Muscle of leg (tissue), 16 donors: ENCODE results near the gene CD164L2. TPM values are rescaled to one million over a fixed set of nuclear protein-coding genes. Genes with fewer than 3 reads are reported as not detected.
"Not testable (repeated sequence)": the region's sequence is repeated elsewhere in the genome, so short reads cannot be mapped to it uniquely, and the experiment has no call there.

Experiments used
- DNase-seq: peaks from one replicate; pipeline ENCODE4 v3.0.0; 2013
- H3K27ac ChIP-seq: one replicate; pipeline ENCODE4 v1.5.1; 2013; ENCODE audit warnings: mild to moderate bottlenecking, low read length, control low read depth
- H3K27me3 ChIP-seq: one replicate; pipeline ENCODE4 v1.6.1; 2013; ENCODE audit warnings: low read length; ENCODE audit not compliant: control insufficient read depth, insufficient read depth
- H3K36me3 ChIP-seq: one replicate; pipeline ENCODE4 v1.6.1; 2013; ENCODE audit warnings: low read length; ENCODE audit not compliant: control insufficient read depth, insufficient read depth
- H3K4me1 ChIP-seq: one replicate; pipeline ENCODE4 v1.6.1; 2013; ENCODE audit warnings: low read length; ENCODE audit not compliant: control insufficient read depth, insufficient read depth
- H3K4me3 ChIP-seq: one replicate; pipeline ENCODE4 v1.5.1; 2013; ENCODE audit warnings: low read length, control low read depth
- H3K9me3 ChIP-seq: replicated peaks from 2 replicates; pipeline ENCODE4 v1.6.1; 2013; ENCODE audit warnings: low read depth, low read length; ENCODE audit not compliant: control insufficient read depth
- WGBS: methylation state at CpG from one replicate; pipeline ENCODE4 v1.1.5; 2013; ENCODE audit warnings: missing lambda C conversion rate; ENCODE audit not compliant: insufficient coverage; 5-methylcytosine and 5-hydroxymethylcytosine counted together
- long read RNA-seq, 11 donors: transcript quantifications; one replicate each; lab custom pipeline, GENCODE V29; 2026
- polyA plus RNA-seq, 8 donors: library from polyadenylated mRNA; unstranded; fragments of 120-200 nt; gene quantifications; one replicate each; pipeline versions ENCODE4 v1.2.1 to v1.2.3, GENCODE V29; 2013; ENCODE audit warnings: inconsistent platforms in 1 of 8, low replicate concordance in 1 of 8; ENCODE audit not compliant: insufficient read length in 8 of 8, insufficient read depth in 1 of 8
- total RNA-seq: library from RNA; stranded (reverse); fragments of 120-200 nt; gene quantifications from one replicate; pipeline ENCODE4 v1.2.4, GENCODE V29; 2013

The CD164L2 gene
- not detected for total RNA-seq
- under 1 TPM in 1 of 8 donors, not detected in 7; 0.48 TPM for polyA plus RNA-seq
- long read RNA-seq, donor 1, result 0 reads
- long read RNA-seq, donor 2, result 0 reads
- long read RNA-seq, donor 3, result 0 reads
- long read RNA-seq, donor 4, result 0 reads
- long read RNA-seq, donor 5, result 0 reads
- long read RNA-seq, donor 6, result 0 reads
- long read RNA-seq, donor 7, result 0 reads
- long read RNA-seq, donor 8, result 0 reads
- long read RNA-seq, donor 9, result 0 reads
- long read RNA-seq, donor 10, result 0 reads
- long read RNA-seq, donor 11, result 0 reads

DNA sequence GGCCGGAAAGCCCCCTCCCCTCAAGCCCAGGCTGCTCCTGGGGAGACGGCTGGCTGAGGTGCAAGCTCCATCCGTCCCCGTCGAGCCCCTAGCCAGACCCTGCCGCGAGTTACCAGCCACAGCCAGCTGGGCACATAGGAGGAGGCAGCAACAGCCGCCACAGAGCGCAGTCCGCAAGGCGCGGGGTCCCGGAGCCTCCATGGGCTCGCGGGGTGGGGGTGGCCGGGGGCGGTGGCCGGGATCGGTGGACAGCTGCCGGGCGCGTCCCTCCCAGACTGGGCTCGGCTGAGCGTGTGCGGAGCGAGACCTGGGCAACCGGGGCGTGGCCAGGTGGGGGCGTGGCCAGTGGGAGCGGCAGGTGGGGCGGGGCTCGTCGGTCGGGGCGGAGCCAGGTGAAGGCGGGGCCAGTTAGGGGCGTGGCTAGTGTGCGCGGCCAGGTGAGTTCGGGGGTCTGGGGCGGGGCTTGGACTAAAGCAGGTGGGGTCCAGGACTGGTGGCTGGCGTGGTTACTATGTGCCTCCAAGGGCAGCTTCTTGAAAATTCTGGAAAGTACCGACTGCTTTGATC lies at the start of gene CD164L2:
Gene CD164L2, minus strand, starts transcription at position 295 of the 567 bp plus-strand sequence. Its CDS starts 94 bp downstream, at position 201.
- Histone ChIP-seq H3K4me1 (peaks cover 11% of the 10 kb centered on the region), H3K9me3 (no peaks in the 10 kb centered on the region), H3K27me3 (no peaks in the 10 kb centered on the region), H3K36me3 (no peaks in the 10 kb centered on the region), H3K27ac (no peak within 1 kb of the TSS), H3K4me3 (no peak within 1 kb of the TSS)
- WGBS, result 6% methylated on average over 42 of the region's 43 CpGs
- DNase-seq, result no peak

DNA sequence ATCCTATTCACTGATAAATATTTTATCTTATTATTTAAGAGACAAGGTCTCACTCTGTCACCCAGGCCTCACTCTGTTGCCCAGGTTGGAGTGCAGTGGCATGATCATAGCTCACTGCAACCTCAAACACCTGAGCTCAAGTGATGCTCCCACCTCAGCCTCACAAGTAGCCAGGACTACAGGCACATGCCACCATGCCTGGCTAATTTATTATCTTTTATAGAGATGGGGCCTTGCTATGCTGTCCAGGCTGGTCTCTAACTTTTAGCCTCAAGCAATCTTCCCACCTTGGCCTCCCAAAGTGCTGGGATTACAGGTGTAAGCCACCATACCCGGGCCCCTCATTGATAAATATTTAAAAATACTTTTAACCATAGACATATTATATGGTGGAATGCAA lies 49.6 kb upstream of the CD164L2 start:
- no CpG with 5 or more reads among the region's 1 CpG for WGBS
- not testable (repeated sequence) for H3K27ac ChIP-seq, H3K9me3 ChIP-seq, H3K27me3 ChIP-seq, H3K36me3 ChIP-seq, DNase-seq, H3K4me3 ChIP-seq
- H3K4me1 ChIP-seq, result peaks cover 63% of the 10 kb centered on the region

DNA sequence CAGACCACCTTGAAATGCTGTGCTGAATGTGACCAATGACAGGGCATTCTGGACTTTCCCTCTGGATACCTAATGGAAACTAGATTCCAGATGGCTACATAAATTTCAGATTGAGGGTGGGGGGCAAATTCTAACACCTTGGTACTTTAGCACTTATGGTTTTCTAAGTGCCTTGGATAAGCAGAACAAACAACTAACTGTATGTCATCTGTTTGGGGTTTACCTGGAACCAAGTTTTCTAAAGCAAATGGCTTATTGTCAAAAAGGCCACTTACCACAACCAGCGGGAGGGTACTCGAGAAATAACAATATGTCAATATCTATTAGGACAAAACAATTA lies 48.4 kb upstream of the CD164L2 start:
- no CpG with 5 or more reads among the region's 2 CpGs for WGBS

DNA sequence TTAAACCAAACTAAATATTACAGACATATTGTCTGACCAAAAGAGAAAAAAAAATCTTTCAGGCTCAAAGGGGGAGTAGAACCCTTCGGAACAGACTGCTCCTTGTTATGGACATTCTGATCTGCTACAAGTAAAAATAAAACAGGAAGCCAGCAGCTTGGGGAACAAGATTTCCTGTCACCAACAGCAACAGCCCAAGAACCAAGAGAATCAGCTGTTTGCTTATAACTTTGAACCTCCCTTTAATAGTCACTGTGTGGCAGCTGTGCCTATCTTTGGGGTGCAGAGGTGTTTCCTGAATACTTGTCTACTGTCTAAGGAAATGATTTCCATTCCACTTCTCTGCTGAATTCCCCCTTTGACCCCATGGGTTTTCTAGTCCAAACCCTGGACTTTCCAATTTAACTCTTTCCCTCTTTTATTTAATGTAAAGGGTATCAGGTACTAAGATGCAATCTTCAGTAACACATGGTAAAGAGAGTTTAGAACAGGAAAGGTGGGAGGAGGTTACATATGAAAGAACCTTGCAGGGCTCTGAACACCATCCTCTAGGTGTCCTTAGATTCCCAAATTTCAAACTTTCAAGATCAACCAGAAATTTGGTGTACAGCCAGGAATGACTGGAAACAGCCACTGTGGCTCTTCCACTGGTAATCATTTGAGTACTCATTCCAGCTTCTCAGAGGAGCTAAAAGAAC lies 47.9 kb upstream of the CD164L2 start:
- DNase-seq, result peak; percentile 82
- no peaks in the 10 kb centered on the region for H3K27me3 ChIP-seq
- peaks cover 10% of the 10 kb centered on the region for H3K36me3 ChIP-seq
- H3K4me3 ChIP-seq, result no peak overlapping the region
- peaks cover 71% of the 10 kb centered on the region for H3K4me1 ChIP-seq
- peak overlapping the region; percentile 77 for H3K27ac ChIP-seq
- no peaks in the 10 kb centered on the region for H3K9me3 ChIP-seq
- no CpG with 5 or more reads among the region's 1 CpG for WGBS

More for the DNA sequence above, 48.4 kb upstream of the CD164L2 start:
- peaks cover 71% of the 10 kb centered on the region for H3K4me1 ChIP-seq
- DNase-seq, result no peak
- peak overlapping the region; percentile 77 for H3K27ac ChIP-seq
- peaks cover 10% of the 10 kb centered on the region for H3K36me3 ChIP-seq
- H3K9me3 ChIP-seq, result no peaks in the 10 kb centered on the region
- H3K4me3 ChIP-seq, result no peak overlapping the region
- no peaks in the 10 kb centered on the region for H3K27me3 ChIP-seq

DNA sequence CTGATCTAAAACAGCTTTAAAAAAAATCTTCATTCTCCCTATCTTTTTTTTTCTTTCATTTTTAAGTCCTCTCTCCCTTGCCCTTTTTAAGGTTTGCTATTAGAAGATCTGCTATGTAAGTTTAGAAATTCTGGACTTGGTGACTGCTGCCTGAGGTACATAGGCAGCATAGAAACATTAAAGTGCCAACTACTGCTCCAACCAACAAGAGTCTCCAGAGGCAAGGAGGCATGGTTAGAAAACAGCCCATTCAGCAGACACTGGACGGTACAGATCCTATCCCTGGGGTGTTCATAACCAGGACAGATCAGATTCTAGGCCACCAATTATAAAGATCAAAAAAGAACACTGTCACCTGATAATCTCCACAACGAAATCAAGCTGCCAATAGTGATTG lies 45.9 kb upstream of the CD164L2 start:
- no peak for DNase-seq
- Histone ChIP-seq H3K27ac (peak overlapping the region; percentile 93), H3K4me3 (no peak overlapping the region), H3K4me1 (peaks cover 60% of the 10 kb centered on the region), H3K9me3 (no peaks in the 10 kb centered on the region), H3K36me3 (peaks cover 21% of the 10 kb centered on the region), H3K27me3 (no peaks in the 10 kb centered on the region)
- WGBS, result no CpG with 5 or more reads among the region's 2 CpGs

DNA sequence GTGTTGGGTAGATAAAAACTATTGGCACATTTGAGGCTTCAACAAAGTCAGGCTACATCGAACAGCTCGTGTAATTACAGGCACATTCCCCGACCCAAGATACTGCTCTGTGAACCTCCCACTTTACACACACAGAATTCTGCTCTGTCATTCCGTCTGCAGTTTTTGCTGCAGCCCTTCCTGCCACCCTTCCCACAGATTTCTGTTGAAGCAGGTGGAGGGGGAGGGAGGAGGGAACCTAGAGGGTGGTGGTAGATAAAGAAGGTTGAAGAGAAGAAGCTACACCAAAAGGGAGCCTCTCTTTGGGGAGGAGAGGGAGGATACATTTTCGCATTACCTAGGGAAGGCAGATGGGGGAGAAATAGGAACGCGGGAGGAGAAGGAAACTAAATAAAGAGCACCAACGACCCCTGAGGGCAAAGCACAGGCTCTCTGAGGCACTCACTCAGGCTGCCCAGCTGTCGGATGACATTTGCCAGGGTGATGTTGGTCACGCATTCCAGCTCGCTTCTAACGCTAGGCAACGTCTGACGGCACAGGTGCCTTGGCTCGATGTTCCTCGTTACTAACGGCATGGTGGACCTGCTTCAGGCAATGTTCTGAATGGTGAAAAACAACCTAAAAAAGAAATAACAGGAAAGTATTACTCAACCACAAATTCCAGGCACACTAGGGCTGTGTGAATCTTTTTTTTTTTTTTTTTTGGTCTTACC lies 45.3 kb upstream of the CD164L2 start:
- Histone ChIP-seq H3K27me3 (no peaks in the 10 kb centered on the region), H3K9me3 (no peaks in the 10 kb centered on the region), H3K27ac (peak overlapping the region; percentile 93), H3K4me3 (no peak overlapping the region), H3K36me3 (peaks cover 21% of the 10 kb centered on the region), H3K4me1 (peaks cover 62% of the 10 kb centered on the region)
- WGBS, result 6% methylated on average over 3 of the region's 17 CpGs
- DNase-seq, result peak; percentile 76

DNA sequence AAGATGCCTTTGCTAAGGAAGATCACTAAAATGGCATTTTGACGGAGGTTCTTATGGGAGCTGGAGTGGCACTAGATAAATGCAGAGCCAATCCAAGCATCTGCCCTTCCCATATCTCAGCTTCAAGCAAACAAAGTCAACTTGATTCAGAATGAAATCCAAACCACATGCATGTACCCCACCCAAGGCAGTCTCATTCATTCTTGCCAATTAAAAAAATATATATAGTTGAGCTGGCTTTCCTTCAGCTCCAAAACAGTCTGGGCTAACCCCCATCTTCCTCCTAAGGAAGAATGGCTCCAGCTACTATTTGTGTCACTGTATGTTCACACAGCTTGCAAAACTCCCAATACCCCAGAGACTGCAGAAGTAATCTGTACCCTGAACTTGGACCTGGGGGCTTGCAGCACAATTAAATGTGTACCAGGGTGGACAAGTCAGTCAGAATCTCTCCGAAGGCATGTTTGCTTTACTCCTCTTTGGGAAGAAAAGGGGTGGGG lies 44.7 kb upstream of the CD164L2 start:
- 41% methylated on average over 2 of the region's 2 CpGs for WGBS
- DNase-seq, result no peak
- peaks cover 59% of the 10 kb centered on the region for H3K4me1 ChIP-seq
- no peak overlapping the region for H3K4me3 ChIP-seq
- H3K36me3 ChIP-seq, result peaks cover 21% of the 10 kb centered on the region
- peak overlapping the region; percentile 93 for H3K27ac ChIP-seq
- no peaks in the 10 kb centered on the region for H3K9me3 ChIP-seq
- H3K27me3 ChIP-seq, result no peaks in the 10 kb centered on the region

DNA sequence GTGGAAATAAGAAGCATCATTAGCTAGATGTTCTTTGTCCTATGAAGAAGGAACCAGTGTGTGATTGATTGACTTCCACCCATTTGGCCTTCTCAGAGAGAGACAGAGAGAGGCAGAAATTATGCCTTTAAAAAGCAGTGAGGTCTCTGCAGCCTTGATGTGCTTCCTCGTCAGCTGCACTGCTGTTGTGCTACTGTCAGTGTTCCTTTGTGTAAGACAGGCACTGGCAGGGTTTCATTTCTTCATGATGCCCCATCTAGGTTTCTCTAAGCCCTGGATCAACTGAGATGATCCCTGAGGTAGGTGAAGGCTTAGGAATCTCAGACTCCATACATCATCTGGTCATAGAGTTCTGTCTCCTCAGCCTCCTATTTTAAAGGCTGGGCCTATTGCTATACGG lies 44.2 kb upstream of the CD164L2 start:
- Histone ChIP-seq H3K9me3 (no peaks in the 10 kb centered on the region), H3K27ac (peak overlapping the region; percentile 93), H3K4me1 (peaks cover 55% of the 10 kb centered on the region), H3K27me3 (no peaks in the 10 kb centered on the region), H3K36me3 (peaks cover 21% of the 10 kb centered on the region), H3K4me3 (no peak overlapping the region)
- no CpG with 5 or more reads among the region's 2 CpGs for WGBS
- peak; percentile 36 for DNase-seq

DNA sequence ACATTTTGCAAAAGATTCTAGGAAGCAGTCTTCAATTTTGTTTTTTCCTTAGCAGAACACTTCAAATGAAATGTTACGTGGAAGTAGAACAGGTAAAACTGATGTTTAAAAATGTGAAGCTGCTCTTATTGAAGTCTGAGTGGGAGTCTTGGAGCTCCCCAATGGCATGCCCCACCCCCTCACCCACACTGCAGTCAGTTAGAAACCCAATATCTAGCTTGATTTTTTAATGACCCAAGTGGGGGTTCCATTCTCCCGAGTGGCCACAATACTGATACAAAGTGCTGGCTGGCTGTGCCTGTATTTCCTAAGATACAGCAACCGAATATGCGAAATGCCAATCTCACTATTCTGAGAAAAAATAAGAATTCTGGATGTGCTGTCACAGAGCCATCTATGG lies 40.6 kb upstream of the CD164L2 start:
- Histone ChIP-seq H3K9me3 (no peaks in the 10 kb centered on the region), H3K36me3 (peaks cover 24% of the 10 kb centered on the region), H3K4me1 (peaks cover 49% of the 10 kb centered on the region), H3K27me3 (no peaks in the 10 kb centered on the region), H3K27ac (no peak overlapping the region), H3K4me3 (no peak overlapping the region)
- WGBS, result no CpG with 5 or more reads among the region's 4 CpGs
- DNase-seq, result no peak
